Glomerular visceral epithelial cell (primary cell): ENCODE data around the gene MR1.

Experiments
- DNase-seq: peaks from one replicate; pipeline ENCODE4 v3.0.0-alpha.2; 2016; ENCODE audit errors: extremely low spot score

Gene MR1

GRCh38 chr1:181107711-181108110 lies 73.9 kb downstream of the MR1 start:
- DNase-seq, result no peak

- DNase-seq, result no peak
Measured at GRCh38 chr1:181108304-181108867, 74.6 kb downstream of the MR1 start.

- DNase-seq, result no peak
Measured at GRCh38 chr1:181110013-181110412, 76.2 kb downstream of the MR1 start.
